GM12873 (cell line): ENCODE measurements around the gene LAP3.
A peak's percentile ranks its signal among the peaks of the same experiment; 100 is the strongest.

Source experiments
- TF ChIP-seq, protein P1 (sequence below): IDR thresholded peaks from 2 replicates; pipeline ENCODE4 v1.5.1; 2012; ENCODE audit warnings: low read depth, mild to moderate bottlenecking, moderate library complexity, low read length, control low read depth; ENCODE audit not compliant: insufficient read depth; ENCODE audit errors: missing control alignments

LAP3 gene

DNA sequence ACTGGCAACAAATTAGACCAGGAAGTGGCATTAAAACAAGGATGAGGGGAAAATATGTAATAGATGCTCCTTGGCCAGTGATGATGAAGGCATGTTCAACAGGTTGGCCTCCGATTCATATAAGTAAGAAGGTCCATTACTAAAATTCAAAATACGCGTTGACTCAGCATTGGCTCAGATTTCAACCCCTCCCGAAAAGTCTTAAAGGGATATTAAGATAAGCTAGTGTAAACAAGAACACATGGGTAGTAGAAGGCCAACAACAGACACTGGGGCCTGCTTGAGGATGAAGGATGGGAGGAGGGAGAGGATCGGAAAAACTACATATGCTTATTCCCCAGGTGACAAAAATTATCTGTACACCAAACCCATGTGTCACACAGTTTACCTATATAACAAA, 19.1 kb upstream of the LAP3 start:
- TF ChIP-seq, protein P1, sequence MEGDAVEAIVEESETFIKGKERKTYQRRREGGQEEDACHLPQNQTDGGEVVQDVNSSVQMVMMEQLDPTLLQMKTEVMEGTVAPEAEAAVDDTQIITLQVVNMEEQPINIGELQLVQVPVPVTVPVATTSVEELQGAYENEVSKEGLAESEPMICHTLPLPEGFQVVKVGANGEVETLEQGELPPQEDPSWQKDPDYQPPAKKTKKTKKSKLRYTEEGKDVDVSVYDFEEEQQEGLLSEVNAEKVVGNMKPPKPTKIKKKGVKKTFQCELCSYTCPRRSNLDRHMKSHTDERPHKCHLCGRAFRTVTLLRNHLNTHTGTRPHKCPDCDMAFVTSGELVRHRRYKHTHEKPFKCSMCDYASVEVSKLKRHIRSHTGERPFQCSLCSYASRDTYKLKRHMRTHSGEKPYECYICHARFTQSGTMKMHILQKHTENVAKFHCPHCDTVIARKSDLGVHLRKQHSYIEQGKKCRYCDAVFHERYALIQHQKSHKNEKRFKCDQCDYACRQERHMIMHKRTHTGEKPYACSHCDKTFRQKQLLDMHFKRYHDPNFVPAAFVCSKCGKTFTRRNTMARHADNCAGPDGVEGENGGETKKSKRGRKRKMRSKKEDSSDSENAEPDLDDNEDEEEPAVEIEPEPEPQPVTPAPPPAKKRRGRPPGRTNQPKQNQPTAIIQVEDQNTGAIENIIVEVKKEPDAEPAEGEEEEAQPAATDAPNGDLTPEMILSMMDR, result no peak

DNA sequence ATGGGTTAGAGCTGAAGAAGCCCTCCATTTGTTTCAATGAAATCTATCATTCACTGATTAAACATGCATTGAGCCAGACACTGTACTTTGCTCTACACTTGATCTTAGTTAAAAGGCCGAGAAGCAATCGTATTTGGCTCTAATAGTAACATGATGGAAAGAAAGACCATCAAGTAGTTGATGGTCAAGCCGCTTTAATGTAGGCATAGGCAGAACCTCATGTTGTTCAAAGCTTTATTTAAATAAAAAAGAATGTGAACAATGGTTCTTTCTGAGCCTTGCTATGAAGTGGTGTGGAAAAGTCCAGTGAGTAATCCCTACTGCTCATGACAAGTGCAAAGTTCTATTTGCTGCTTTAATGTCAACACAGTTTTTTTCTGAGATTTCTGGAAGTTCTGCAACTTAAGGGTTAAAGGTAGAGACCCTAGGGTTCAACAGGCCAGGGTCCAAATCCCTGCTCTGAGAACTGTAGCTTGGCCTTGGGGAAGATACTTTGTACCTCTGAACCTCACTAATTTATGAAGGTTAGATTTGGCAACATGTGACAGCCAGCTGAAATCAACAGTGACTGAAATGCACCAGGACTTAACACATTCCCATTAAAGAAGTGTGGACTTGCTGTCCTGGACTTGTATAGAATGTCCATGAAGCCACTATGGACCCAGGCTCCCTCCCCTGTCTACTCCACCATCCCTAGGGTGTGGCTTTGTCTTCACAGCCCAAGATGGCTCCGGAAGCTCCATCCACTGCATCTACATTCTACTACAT, 17.9 kb upstream of the LAP3 start:
- TF ChIP-seq, protein P1, result no peak

DNA sequence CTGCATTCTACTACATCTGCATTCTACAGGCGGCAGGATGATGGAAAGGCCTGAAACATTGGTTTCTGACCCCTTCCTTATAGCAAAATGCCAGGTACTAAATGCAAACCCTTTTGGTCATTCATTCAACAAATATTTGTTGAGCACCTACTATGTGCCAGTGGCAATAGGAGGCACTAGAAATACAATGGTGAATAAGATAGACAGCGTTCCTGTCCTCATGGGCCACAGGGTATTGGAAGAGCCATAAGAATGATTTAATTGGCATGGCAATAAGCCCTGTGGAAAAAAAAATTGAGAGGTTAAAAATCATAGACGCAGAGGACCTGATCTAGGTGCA, 17.3 kb upstream of the LAP3 start:
- TF ChIP-seq, protein P1, result no peak

DNA sequence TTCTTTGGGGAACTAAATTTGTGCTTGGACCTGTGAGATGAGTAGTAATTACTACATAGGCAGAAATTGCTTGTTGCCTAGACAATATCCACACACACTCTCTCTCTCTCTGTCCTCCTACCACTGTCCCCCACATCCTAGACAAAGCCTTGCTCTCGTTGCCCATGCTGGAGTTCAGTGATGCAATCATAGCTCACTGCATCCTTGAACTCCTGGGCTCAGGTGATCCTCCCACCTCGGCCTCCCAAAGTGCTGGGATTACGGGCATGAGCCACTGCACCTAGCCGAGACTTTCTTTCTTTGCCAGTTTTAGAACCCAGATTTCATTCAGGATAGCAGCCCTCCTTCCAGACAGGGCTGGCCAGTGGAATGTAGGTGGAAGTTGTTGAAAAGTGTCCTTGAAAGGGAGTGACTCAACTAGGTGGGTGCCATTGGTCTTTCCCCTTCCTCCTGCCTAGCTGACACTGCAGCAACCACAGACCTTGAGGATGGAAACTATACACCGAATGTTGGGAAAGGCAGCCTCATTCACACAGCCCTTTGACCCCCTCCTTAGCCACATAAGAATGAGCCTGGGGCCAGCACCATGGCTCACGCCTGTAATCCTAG, 16.8 kb upstream of the LAP3 start:
- TF ChIP-seq, protein P1, result no peak

DNA sequence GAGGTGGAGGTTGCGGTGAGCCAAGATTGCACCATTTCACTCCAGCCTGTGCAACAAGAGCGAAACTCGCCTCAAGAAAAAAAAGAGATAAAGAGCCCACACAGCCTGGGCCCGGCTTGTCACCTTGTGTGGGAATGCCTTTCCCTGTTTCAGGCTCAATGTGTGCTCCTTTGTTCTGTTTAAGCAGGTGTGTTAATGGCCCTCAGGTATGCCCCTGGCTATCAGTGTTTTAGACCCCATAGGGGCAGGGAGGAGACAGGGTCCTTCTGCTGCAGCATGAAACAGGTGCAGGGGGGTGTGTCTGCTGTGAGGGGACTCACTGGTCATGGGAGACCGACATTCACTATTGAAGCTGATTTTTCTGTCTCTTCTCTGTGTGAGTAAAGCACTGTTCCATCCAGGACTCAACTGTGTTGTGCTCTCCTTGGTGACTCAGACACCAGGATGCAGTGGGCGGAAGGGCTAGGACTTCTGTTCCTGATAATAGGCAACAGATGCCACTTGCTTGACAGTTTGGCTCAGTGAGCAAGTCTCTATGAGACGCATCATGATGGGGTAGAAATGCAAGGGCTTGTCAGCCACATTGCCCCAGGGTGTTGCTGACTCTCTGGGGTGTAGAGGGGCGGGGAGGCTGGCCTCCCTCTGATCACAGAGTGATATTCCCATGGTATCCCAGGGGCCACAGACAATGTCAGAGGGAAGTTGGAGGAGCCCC, 15.6 kb upstream of the LAP3 start:
- TF ChIP-seq, protein P1, result no peak

DNA sequence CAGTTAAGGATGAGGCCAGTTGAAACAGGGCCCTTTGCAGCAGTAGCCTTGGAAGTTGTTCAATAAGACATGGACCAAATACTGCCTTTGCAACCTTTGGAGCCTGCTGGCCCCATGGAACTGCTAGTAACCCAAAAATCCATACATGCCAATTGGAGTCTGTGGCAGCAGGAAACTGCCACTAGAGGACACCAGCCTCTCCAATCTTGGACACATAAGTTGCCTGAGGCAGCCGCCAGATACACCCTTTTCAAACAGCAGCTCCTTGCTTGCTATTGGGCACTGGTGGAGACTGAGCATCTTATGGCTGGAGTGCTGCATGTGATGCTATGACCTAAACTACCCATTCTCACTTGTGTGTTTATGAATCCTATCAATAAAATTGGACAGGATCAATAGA, 14.8 kb upstream of the LAP3 start:
- TF ChIP-seq, protein P1, result peak; percentile 35

DNA sequence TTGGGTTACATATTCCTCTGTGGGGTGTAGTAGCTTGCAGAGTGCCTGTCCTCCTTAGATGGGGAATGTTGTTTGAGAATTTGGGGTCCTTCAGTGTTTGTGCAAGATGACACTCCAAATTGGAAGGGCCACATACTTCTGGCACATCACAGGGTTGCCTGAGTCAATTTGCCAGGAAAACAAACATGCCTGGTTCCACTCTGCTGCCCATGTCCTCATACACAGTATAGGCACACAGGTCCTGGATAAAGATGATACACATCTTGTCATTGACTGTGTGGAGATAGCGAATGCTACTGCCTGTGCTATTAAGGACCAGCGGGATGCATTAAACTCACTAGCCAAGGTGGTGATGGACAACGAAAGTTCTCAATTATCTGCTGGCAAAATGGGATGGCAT, 11.2 kb upstream of the LAP3 start:
- TF ChIP-seq, protein P1, result no peak
